HG03103 (cell line): ENCODE measurements around the gene ATG7.
"Not testable (repeated sequence)": the region's sequence is repeated elsewhere in the genome, so short reads cannot be mapped to it uniquely, and the experiment has no call there.

Experiments
- ATAC-seq: cut with Tn5 transposase; IDR thresholded peaks from one replicate; pipeline ENCODE4 v1.9.1; 2021; ENCODE audit warnings: low read depth; ENCODE audit not compliant: unreplicated experiment

The ATG7 gene

GRCh38 chr3:11581237-11582190 is 309.3 kb downstream of the ATG7 start:
- no peak for ATAC-seq

GRCh38 chr3:11582191-11582968 is 310.2 kb downstream of the ATG7 start:
- ATAC-seq, result no peak

GRCh38 chr3:11583235-11583634 is 311.0 kb downstream of the ATG7 start:
- no peak for ATAC-seq

GRCh38 chr3:11583638-11584046 is 311.4 kb downstream of the ATG7 start:
- no peak for ATAC-seq

- no peak for ATAC-seq
Measured at GRCh38 chr3:11584570-11584969, 312.4 kb downstream of the ATG7 start.

- ATAC-seq, result no peak
Measured at GRCh38 chr3:11587766-11588165, 315.6 kb downstream of the ATG7 start.

GRCh38 chr3:11588338-11588737 is 316.1 kb downstream of the ATG7 start:
- ATAC-seq, result no peak

- ATAC-seq, result no peak
Measured at GRCh38 chr3:11588755-11589154, 316.6 kb downstream of the ATG7 start.

GRCh38 chr3:11589706-11590105 is 317.5 kb downstream of the ATG7 start:
- ATAC-seq, result no peak

- ATAC-seq, result no peak
Measured at GRCh38 chr3:11591002-11591355, 318.8 kb downstream of the ATG7 start.

GRCh38 chr3:11591391-11592282 is 319.4 kb downstream of the ATG7 start:
- ATAC-seq, result no peak

- ATAC-seq, result no peak
Measured at GRCh38 chr3:11592445-11593298, 320.5 kb downstream of the ATG7 start.

- no peak for ATAC-seq
Measured at GRCh38 chr3:11593318-11594034, 321.3 kb downstream of the ATG7 start.

- ATAC-seq, result not testable (repeated sequence)
Measured at GRCh38 chr3:11595024-11595423, 322.8 kb downstream of the ATG7 start.

GRCh38 chr3:11596387-11596786 is 324.2 kb downstream of the ATG7 start:
- no peak for ATAC-seq

- no peak for ATAC-seq
Measured at GRCh38 chr3:11600501-11601282, 328.5 kb downstream of the ATG7 start.

GRCh38 chr3:11601446-11602238 is 329.4 kb downstream of the ATG7 start:
- peak; percentile 93 for ATAC-seq
